SW 1271 (cell line): Measurements from ENCODE around the gene CCDC102B.
"Not testable (repeated sequence)": the region's sequence is repeated elsewhere in the genome, so short reads cannot be mapped to it uniquely, and the experiment has no call there.

ENCODE experiments used
- DNase-seq, 2 experiments: peaks; one replicate each; lab custom pipeline; 2025; lab: John Stamatoyannopoulos, UW

CCDC102B gene

DNA sequence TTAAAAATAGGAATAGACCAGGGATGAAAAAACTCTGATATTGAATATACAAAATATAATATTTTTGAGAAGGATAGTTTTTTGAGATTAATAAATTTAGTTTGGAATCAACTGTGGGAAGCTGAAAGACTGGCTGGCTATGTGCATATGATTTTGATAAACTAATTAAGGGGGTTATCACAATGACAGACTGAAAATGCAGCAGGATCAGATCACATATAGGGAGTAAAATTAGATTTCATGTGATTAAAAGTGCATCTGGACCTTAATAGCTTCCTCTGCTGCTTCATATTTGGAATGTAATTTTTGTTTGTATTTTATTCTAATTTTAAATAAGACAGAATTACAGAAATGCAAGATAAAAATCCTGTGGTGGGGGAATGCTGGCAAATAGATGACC, 111.7 kb downstream of the CCDC102B start:
- no peak for DNase-seq

GRCh38 chr18:68915061-68915460, 117.2 kb downstream of the CCDC102B start:
- no peak for DNase-seq

DNA sequence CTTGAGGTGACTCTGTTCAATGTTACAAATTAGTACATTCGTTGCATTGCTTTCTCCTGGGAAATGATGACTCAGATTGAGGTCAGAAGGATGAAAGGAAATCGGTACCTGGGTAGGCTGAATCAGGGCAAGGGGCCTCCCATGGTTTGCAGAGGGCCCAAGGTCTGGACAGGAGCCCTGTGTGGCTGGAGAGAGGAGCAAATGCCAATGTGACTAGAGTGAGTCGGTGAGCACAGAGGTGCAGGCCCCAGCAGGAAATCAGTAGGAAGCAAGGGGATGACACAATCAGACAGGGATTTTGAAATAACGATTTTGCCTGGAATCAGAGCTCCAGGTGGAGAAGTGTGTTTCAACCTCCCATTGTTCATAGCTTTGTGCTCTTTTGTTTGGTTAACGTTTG, 118.9 kb downstream of the CCDC102B start:
- peak in 1 of 2 experiments; percentile 2 for DNase-seq

GRCh38 chr18:68918216-68918615, 120.3 kb downstream of the CCDC102B start:
- DNase-seq, result no peak

GRCh38 chr18:68919900-68920299, 122.0 kb downstream of the CCDC102B start:
- DNase-seq, result no peak

GRCh38 chr18:68922392-68922791, 124.5 kb downstream of the CCDC102B start:
- DNase-seq, result no peak

GRCh38 chr18:68925268-68925667, 127.4 kb downstream of the CCDC102B start:
- no peak for DNase-seq

DNA sequence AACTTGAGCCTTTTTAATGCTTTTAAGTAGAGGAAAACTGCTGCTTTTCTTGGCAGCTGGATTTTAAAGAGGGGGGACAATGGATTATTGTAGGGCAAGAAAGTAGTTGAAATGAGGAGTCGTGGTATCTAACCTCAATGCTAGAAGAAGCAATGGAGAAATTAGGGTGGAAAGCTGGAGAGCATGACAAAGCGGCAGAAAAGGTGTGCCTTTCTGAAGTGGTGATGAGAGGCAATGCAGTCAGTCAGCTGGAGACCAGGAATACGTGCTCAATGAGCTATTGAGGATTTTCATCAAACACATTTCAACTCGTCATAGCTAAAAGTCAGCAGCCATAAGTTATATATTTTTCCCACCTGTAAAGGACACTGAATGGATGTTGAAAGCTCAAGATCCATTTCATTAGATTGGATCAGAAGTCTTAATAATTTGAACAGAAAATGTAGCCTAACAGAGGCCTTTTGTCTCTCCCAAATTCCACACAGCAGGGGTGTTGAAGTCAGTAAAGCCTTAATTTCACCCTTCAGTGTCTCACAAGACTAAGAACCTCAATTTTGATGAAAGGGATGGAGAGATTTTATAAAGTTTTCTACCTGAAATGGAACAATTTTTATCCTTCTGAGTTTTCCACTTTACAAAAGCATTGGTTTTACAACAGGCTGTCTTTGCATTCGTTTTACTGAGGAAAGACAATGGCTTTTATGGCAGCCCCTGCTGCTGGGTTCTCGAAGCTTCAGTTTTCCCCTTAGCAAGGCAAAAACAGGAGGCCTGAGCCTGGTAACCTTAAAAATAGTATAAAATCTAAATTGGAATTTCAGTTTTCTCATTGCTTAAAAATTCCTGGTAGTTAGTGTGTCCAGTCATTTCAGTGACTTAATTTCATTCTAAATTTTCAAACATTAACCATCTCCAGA, 131.1 kb downstream of the CCDC102B start:
- DNase-seq, result no peak

DNA sequence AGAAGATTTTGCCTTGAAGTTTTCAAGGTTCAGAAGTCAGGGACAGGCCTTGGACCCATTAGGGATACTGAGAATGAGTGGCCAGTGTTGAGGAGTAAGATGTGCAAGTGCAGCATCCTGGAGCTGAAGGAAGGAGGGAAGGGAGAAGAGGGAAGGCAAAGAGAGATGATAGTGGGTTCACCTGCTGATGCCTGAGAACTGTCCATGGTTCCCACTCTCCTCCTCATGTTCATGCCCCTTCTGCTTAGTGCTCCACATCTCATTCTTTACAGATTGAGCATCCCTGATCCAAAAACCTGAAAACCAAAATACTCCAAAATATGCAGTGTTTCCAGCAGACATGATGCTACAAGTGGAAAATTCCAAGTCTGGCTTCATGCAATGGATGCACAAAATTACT, 137.8 kb downstream of the CCDC102B start:
- no peak for DNase-seq

- no peak for DNase-seq
Measured at GRCh38 chr18:68937029-68937599, 139.2 kb downstream of the CCDC102B start.

- no peak for DNase-seq
Measured at GRCh38 chr18:68940039-68940438, 142.2 kb downstream of the CCDC102B start.

DNA sequence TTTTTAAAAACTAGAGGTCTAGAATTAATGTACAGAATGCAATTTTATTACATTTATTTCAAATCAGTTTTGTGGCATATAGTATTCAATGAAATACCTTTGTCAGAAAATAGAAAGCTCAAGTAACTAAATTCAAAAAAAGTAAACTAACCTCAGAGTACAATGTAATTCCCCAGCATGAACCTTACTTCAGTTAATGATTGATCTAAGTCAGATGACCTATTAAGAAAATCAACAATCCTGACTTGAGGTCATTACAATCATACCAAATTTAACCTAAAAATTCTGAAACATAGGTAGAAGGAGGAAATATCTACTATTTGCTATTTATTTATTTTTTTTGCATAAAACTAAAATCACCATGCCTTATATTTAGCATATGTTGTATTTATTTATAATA, 142.9 kb downstream of the CCDC102B start:
- no peak for DNase-seq

GRCh38 chr18:68942230-68942629, 144.3 kb downstream of the CCDC102B start:
- no peak for DNase-seq

DNA sequence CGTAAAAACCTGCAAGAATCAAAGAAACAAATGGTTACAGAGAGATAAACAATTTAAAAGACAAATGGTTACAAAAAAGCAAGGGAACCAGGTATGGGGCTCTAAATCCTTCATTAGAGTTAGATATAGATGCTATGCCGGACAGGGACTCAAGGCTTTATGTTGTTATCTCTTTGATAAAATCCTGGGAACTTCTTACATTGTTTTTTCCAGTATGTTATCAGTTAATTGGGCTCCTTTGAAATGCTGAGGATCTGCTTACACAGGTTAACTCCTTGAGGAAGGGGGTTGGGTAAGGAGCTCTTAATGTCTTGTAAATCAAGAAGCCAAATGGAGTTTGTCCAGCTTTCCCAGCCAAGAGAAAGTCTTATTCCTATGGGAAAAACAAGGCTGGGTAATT, 146.0 kb downstream of the CCDC102B start:
- DNase-seq, result not testable (repeated sequence)

GRCh38 chr18:68944330-68944729, 146.4 kb downstream of the CCDC102B start:
- DNase-seq, result no peak

- DNase-seq, result no peak
Measured at GRCh38 chr18:68944826-68945225, 146.9 kb downstream of the CCDC102B start.

GRCh38 chr18:68948622-68949021, 150.7 kb downstream of the CCDC102B start:
- DNase-seq, result no peak

DNA sequence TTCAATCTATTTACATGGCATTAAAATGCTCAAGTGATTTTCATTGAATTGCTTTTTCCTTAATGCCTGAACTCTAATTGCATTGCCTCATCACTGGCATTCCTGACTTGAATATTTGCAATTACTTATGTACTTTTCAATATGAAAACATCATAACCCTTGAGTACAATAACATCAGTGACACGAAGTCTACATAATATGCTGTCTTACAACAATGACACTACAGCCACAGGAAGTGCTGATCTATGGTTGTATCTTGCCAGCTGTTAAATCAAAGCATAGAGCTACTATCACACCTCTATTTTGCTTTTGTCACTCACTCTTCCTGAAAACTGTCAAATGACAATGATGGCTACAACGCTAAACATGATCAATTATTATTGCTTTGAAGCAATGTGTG, 156.9 kb downstream of the CCDC102B start:
- DNase-seq, result no peak

GRCh38 chr18:68956650-68957049, 158.8 kb downstream of the CCDC102B start:
- DNase-seq, result no peak

DNA sequence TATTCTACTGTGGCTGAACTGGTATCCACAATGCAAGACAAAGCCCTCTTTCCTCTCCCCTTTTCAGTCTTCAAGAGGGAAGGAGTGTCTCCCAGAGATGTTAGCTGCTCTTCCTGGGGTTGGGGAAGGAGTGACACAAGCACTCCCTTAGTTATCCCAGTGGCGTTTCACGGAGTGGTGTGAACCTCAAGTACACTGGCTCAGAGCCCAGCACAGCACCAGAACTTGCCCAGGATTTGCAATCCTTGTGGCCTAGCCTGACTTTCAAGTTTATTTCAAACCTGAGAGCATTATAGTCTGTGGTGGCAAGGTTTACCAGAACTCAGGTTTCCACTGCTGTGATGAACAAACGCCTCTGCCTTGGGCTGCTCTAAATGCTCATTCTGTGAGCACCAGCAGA, 162.5 kb downstream of the CCDC102B start:
- no peak for DNase-seq

DNA sequence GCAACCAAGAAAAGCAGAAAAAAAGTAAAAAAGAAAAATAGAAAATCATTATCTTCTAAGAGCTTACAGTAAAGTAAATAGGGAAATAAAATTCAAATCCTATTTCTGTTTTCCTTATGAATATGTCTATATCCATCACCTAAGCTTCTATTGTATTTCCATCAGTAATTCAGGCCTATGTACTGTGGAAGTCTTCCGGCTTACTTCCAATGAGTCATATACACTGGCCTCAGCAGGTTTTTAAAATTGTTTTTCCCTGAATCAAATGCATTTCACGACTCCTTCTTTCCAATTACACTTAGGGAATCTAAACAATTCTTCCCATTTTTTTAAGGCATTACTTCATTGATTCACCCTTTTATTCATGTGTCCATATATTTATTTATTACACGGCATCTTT, 164.7 kb downstream of the CCDC102B start:
- no peak for DNase-seq

DNA sequence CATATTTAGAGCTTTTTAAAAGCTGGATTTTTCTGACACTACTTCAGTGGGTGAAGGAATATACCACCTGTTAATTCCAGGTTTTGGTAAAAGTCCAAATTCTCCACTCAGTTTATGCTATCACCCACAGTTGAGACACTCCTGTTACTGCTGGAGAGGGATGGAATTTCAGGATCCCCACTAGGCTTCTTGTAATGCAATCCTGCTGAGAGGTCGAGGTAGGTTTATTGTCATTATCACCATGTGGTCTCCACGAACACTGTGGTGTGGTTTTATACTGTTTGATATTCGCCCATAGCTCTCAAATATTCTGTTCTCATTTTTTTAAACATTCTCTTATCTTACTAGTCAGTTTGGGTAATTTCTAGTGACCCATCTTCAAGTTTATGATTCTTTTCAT, 167.9 kb downstream of the CCDC102B start:
- no peak for DNase-seq

DNA sequence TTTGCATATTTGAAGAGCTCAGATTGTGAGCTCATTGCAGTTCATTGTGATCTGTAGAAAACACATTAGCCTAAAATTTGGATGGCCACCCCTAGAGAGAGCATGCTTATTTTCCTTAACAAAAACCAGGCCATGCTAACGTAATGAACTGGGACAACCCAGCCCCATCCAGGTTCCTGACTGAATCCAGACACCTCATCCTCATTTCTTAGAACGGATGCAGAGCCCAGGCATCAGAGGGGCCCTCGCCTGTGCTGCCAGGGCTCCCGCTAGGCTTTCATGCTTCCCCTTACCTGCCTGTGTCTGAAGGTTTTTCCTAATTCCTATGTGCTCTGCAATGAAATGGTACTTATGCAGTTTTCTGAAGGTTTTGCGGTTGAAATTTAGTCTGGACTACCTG, 171.1 kb downstream of the CCDC102B start:
- DNase-seq, result no peak

- no peak for DNase-seq
Measured at GRCh38 chr18:68972176-68972575, 174.3 kb downstream of the CCDC102B start.
